ENCODE measurements around the gene OMA1. TPM values are rescaled to one million over a fixed set of nuclear protein-coding genes. Genes with fewer than 3 reads are reported as not detected.

Gene OMA1
- polyA plus RNA-seq, 1 donor = 33.7 TPM

- no peaks in the 10 kb centered on the region for H3K27me3 ChIP-seq (ENCODE audit: control insufficient read depth, insufficient read depth, low read length)
- no peak for DNase-seq
Measured at GRCh38 chr1:58460469-58460868, 86.1 kb downstream of the OMA1 start.

DNA sequence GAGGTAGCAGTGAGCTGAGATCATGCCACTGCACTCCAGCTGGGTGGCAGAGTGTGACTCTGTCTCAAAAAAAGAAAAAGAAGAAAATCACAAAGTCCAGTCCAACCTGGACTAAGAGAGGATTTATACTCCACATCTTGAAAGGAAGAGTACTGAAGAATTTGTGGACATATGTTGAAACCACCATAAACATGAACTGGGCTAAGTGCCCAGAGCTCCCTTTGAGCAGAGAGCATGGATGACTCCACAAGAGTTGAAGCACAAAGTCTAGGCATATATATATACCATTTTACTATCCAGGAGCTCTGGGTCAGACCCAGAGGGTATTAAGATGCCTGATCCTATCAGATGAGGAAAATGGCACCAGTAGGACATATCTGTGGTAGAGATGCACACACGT lies 86.6 kb downstream of the OMA1 start:
- Histone ChIP-seq H3K27ac (ENCODE audit: low read length) (no peak overlapping the region), H3K36me3 (ENCODE audit: control insufficient read depth, insufficient read depth, low read length) (no peaks in the 10 kb centered on the region), H3K9me3 (ENCODE audit: control insufficient read depth, low read depth, low read length) (no peaks in the 10 kb centered on the region), H3K4me3 (ENCODE audit: low read length) (no peak overlapping the region), H3K4me1 (ENCODE audit: control insufficient read depth, insufficient read depth, low read length) (no peaks in the 10 kb centered on the region), H3K27me3 (ENCODE audit: control insufficient read depth, insufficient read depth, low read length) (no peaks in the 10 kb centered on the region)
- DNase-seq = no peak
- no CpG with 5 or more reads among the region's 1 CpG for WGBS (ENCODE audit: insufficient coverage, low lambda C conversion rate)

More at GRCh38 chr1:58460469-58460868, 86.1 kb downstream of the OMA1 start:
- Histone ChIP-seq H3K9me3 (ENCODE audit: control insufficient read depth, low read depth, low read length) (no peaks in the 10 kb centered on the region), H3K4me3 (ENCODE audit: low read length) (no peak overlapping the region), H3K36me3 (ENCODE audit: control insufficient read depth, insufficient read depth, low read length) (no peaks in the 10 kb centered on the region), H3K27ac (ENCODE audit: low read length) (no peak overlapping the region), H3K4me1 (ENCODE audit: control insufficient read depth, insufficient read depth, low read length) (no peaks in the 10 kb centered on the region)
- no CpG with 5 or more reads among the region's 2 CpGs for WGBS (ENCODE audit: insufficient coverage, low lambda C conversion rate)

- Histone ChIP-seq H3K27ac (ENCODE audit: low read length) (no peak overlapping the region), H3K4me3 (ENCODE audit: low read length) (no peak overlapping the region), H3K4me1 (ENCODE audit: control insufficient read depth, insufficient read depth, low read length) (no peaks in the 10 kb centered on the region), H3K27me3 (ENCODE audit: control insufficient read depth, insufficient read depth, low read length) (no peaks in the 10 kb centered on the region), H3K9me3 (ENCODE audit: control insufficient read depth, low read depth, low read length) (no peaks in the 10 kb centered on the region), H3K36me3 (ENCODE audit: control insufficient read depth, insufficient read depth, low read length) (no peaks in the 10 kb centered on the region)
- WGBS (ENCODE audit: insufficient coverage, low lambda C conversion rate) = no CpG with 5 or more reads among the region's 11 CpGs
- DNase-seq = no peak
Measured at GRCh38 chr1:58457023-58457635, 89.4 kb downstream of the OMA1 start.

GRCh38 chr1:58456470-58456869 lies 90.1 kb downstream of the OMA1 start:
- Histone ChIP-seq H3K27me3 (ENCODE audit: control insufficient read depth, insufficient read depth, low read length) (no peaks in the 10 kb centered on the region), H3K4me1 (ENCODE audit: control insufficient read depth, insufficient read depth, low read length) (no peaks in the 10 kb centered on the region), H3K36me3 (ENCODE audit: control insufficient read depth, insufficient read depth, low read length) (no peaks in the 10 kb centered on the region), H3K27ac (ENCODE audit: low read length) (no peak overlapping the region), H3K4me3 (ENCODE audit: low read length) (no peak overlapping the region), H3K9me3 (ENCODE audit: control insufficient read depth, low read depth, low read length) (no peaks in the 10 kb centered on the region)
- WGBS (ENCODE audit: insufficient coverage, low lambda C conversion rate) = 90% methylated on average over 2 of the region's 3 CpGs
- no peak for DNase-seq

DNA sequence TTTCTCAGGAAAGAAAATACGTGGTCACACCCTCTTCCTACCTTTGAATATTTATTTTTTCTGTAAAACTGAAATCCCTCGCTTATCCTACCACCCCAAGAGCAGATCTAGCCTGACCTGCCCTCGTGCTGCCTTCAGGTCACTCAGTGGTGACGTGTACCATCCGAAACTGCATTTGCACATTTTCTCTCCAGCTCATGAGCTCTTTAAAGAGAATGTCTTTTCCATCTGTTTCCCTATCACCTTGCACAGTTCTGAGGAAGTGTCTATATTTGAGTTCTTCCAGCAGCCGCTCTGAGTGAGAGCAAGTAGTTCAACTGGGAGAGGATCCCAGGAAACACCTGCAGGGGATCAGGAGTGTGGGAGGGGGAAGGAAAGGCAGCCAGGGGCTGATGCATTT lies 91.7 kb downstream of the OMA1 start:
- WGBS (ENCODE audit: insufficient coverage, low lambda C conversion rate) = 100% methylated on average over 1 of the region's 6 CpGs
- Histone ChIP-seq H3K27ac (ENCODE audit: low read length) (no peak overlapping the region), H3K4me3 (ENCODE audit: low read length) (no peak overlapping the region), H3K27me3 (ENCODE audit: control insufficient read depth, insufficient read depth, low read length) (no peaks in the 10 kb centered on the region), H3K9me3 (ENCODE audit: control insufficient read depth, low read depth, low read length) (no peaks in the 10 kb centered on the region), H3K4me1 (ENCODE audit: control insufficient read depth, insufficient read depth, low read length) (no peaks in the 10 kb centered on the region), H3K36me3 (ENCODE audit: control insufficient read depth, insufficient read depth, low read length) (no peaks in the 10 kb centered on the region)
- no peak for DNase-seq

DNA sequence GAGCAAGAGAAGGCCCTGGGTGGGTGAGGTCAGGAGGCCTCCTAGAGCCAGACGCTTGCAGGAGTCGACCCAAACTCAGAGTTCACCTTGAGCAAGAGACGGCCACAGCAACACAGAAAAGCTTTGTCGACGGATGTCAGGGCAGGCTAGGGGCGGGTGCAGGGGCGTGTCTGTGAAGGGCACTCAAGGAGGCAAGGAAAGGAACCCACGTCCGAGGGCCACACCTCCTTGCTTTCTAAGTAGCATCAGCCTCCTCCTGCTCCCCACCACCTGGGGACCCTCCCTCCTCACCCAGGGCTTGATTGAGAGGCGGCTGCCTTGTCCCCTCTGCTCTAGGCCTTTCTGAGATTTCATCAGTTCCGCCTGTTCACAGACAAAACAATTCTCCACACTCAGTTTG lies 92.1 kb downstream of the OMA1 start:
- no peak overlapping the region for H3K27ac ChIP-seq (ENCODE audit: low read length)
- H3K36me3 ChIP-seq (ENCODE audit: control insufficient read depth, insufficient read depth, low read length) = no peaks in the 10 kb centered on the region
- no peaks in the 10 kb centered on the region for H3K9me3 ChIP-seq (ENCODE audit: control insufficient read depth, low read depth, low read length)
- no peak overlapping the region for H3K4me3 ChIP-seq (ENCODE audit: low read length)
- no peak for DNase-seq
- H3K27me3 ChIP-seq (ENCODE audit: control insufficient read depth, insufficient read depth, low read length) = no peaks in the 10 kb centered on the region
- H3K4me1 ChIP-seq (ENCODE audit: control insufficient read depth, insufficient read depth, low read length) = no peaks in the 10 kb centered on the region
- WGBS (ENCODE audit: insufficient coverage, low lambda C conversion rate) = 80% methylated on average over 2 of the region's 11 CpGs

- no peaks in the 10 kb centered on the region for H3K36me3 ChIP-seq (ENCODE audit: control insufficient read depth, insufficient read depth, low read length)
- WGBS (ENCODE audit: insufficient coverage, low lambda C conversion rate) = 50% methylated on average over 4 of the region's 14 CpGs
- no peak overlapping the region for H3K27ac ChIP-seq (ENCODE audit: low read length)
- no peaks in the 10 kb centered on the region for H3K27me3 ChIP-seq (ENCODE audit: control insufficient read depth, insufficient read depth, low read length)
- no peak overlapping the region for H3K4me3 ChIP-seq (ENCODE audit: low read length)
- H3K4me1 ChIP-seq (ENCODE audit: control insufficient read depth, insufficient read depth, low read length) = no peaks in the 10 kb centered on the region
- no peak for DNase-seq
- no peaks in the 10 kb centered on the region for H3K9me3 ChIP-seq (ENCODE audit: control insufficient read depth, low read depth, low read length)
Measured at GRCh38 chr1:58451560-58452191, 94.8 kb downstream of the OMA1 start.

DNA sequence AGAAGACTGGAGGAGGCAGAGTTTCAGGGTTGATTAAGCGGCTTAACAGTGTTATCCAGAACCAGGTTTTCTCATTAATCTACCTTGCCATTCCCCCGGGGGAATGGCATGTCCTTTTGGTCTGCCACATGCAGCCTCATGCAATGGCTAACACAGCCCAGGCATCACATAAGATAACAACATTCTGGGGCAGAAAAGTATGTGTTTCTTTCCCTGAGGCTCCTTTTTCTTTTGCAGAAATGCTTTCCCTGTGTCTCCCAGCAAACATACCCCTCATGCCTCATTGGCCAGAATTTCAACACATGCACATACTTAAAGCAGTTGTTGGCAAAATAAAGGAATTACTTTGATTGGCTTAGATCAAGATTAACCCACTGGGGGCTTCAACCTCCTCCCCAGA lies 98.6 kb downstream of the OMA1 start:
- Histone ChIP-seq H3K27me3 (ENCODE audit: control insufficient read depth, insufficient read depth, low read length) (no peaks in the 10 kb centered on the region), H3K36me3 (ENCODE audit: control insufficient read depth, insufficient read depth, low read length) (no peaks in the 10 kb centered on the region), H3K9me3 (ENCODE audit: control insufficient read depth, low read depth, low read length) (no peaks in the 10 kb centered on the region), H3K4me1 (ENCODE audit: control insufficient read depth, insufficient read depth, low read length) (no peaks in the 10 kb centered on the region), H3K27ac (ENCODE audit: low read length) (no peak overlapping the region), H3K4me3 (ENCODE audit: low read length) (no peak overlapping the region)
- WGBS (ENCODE audit: insufficient coverage, low lambda C conversion rate) = no CpG with 5 or more reads among the region's 2 CpGs
- DNase-seq = no peak

DNA sequence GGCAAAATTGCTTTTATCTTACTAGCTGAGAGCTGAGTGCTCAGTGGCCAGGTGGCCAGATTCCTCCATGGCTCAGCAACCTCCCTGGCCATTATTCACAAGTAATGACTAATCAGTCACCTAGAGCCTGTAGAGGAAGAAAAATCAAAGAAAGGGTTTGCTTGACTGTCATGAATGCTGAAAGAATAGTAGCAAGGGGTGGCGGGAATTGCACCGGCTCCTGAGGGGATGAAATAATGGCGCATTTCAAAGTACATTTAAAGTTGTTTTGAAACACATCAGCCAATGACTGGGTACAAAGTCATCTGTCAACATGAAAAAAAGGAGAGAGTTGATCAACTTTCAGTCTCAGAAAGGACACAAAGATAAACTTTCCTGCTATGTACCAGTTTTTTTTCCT lies 99.5 kb downstream of the OMA1 start:
- no CpG with 5 or more reads among the region's 3 CpGs for WGBS (ENCODE audit: insufficient coverage, low lambda C conversion rate)
- Histone ChIP-seq H3K36me3 (ENCODE audit: control insufficient read depth, insufficient read depth, low read length) (no peaks in the 10 kb centered on the region), H3K4me3 (ENCODE audit: low read length) (no peak overlapping the region), H3K9me3 (ENCODE audit: control insufficient read depth, low read depth, low read length) (no peaks in the 10 kb centered on the region), H3K27me3 (ENCODE audit: control insufficient read depth, insufficient read depth, low read length) (no peaks in the 10 kb centered on the region), H3K27ac (ENCODE audit: low read length) (no peak overlapping the region), H3K4me1 (ENCODE audit: control insufficient read depth, insufficient read depth, low read length) (no peaks in the 10 kb centered on the region)
- no peak for DNase-seq

GRCh38 chr1:58446368-58446767 lies 100.2 kb downstream of the OMA1 start:
- Histone ChIP-seq H3K27me3 (ENCODE audit: control insufficient read depth, insufficient read depth, low read length) (no peaks in the 10 kb centered on the region), H3K4me1 (ENCODE audit: control insufficient read depth, insufficient read depth, low read length) (no peaks in the 10 kb centered on the region), H3K27ac (ENCODE audit: low read length) (no peak overlapping the region), H3K36me3 (ENCODE audit: control insufficient read depth, insufficient read depth, low read length) (no peaks in the 10 kb centered on the region), H3K4me3 (ENCODE audit: low read length) (no peak overlapping the region), H3K9me3 (ENCODE audit: control insufficient read depth, low read depth, low read length) (no peaks in the 10 kb centered on the region)
- DNase-seq = peak in 1 of 2 donors; percentile 23
